Endothelial cell of umbilical vein (primary cell): ENCODE data around the gene RETSAT. TPM values are rescaled to one million over a fixed set of nuclear protein-coding genes. Genes with fewer than 3 reads are reported as not detected.

Experiments
- BruUV-seq: library from RNA; stranded (reverse); fragments of 400-500 nt; replicated peaks from 2 replicates; lab custom pipeline; 2021; lab: Mats Ljungman, UMichigan
- CTCF ChIA-PET: fragments of 300-600, 350-600 bp; sonication (Branson Sonifier 250); formaldehyde crosslinking; loops from one replicate; lab custom pipeline; 2021; ENCODE audit warnings: antibody characterized with exemption, inconsistent platforms; lab: Charles Lee
- POLR2A ChIA-PET: fragments of 300-600, 350-600 bp; sonication (Branson Sonifier 250); formaldehyde crosslinking; loops from one replicate; lab custom pipeline; 2021; ENCODE audit warnings: antibody characterized with exemption, inconsistent platforms; lab: Charles Lee
- DNase-seq: peaks from one replicate; pipeline ENCODE4 v3.0.0-alpha.2; 2011; ENCODE audit warnings: low read depth, low spot score
- FAIRE-seq: peaks from 2 replicates; lab custom pipeline; 2011; peaks lifted over from hg19 to GRCh38; lab: Jason Lieb, UNC
- H2AFZ ChIP-seq: 2 replicates; pipeline ENCODE4 v1.6.0; 2012; ENCODE audit warnings: low read depth, low read length, control low read depth, inconsistent platforms
- H3K27ac ChIP-seq: 2 replicates; pipeline ENCODE4 v1.5.1; 2011; ENCODE audit warnings: low read depth, mild to moderate bottlenecking, control low read depth, low read length, moderate library complexity; ENCODE audit not compliant: insufficient read depth
- H3K27me3 ChIP-seq, 2 experiments: 2 replicates each; pipeline versions ENCODE4 v1.6.0 to v1.6.1; 2011; ENCODE audit warnings: low read length in 2 of 2, mixed read lengths in 1 of 2; ENCODE audit not compliant: control insufficient read depth in 2 of 2, insufficient read depth in 2 of 2
- H3K36me3 ChIP-seq, 2 experiments: 2 replicates in 1 of 2; 3 replicates in 1 of 2; pipeline ENCODE4 v1.5.1; 2011; ENCODE audit warnings: low read length in 2 of 2, mild to moderate bottlenecking in 1 of 2, moderate library complexity in 1 of 2; ENCODE audit not compliant: control insufficient read depth in 2 of 2, insufficient read depth in 2 of 2; ENCODE audit errors: extremely low read depth in 1 of 2
- H3K4me1 ChIP-seq: 3 replicates; pipeline ENCODE4 v1.5.1; 2011; ENCODE audit warnings: mild to moderate bottlenecking, low read length; ENCODE audit not compliant: control insufficient read depth, insufficient read depth; ENCODE audit errors: extremely low read depth
- H3K4me2 ChIP-seq: 2 replicates; pipeline ENCODE4 v1.6.1; 2011; ENCODE audit warnings: low read length, control low read depth, mixed read lengths; ENCODE audit not compliant: insufficient read depth
- H3K4me3 ChIP-seq, 3 experiments: fragments of 200-600 bp in 1 of 3; sonication (generic), shearing (Covaris generic) in 1 of 3; replicated peaks in 1 of 3; 2 replicates each; pipeline ENCODE4 v1.5.1; 2011 to 2016; ENCODE audit warnings: control low read depth in 3 of 3, low read length in 3 of 3, mild to moderate bottlenecking in 2 of 3, inconsistent platforms in 1 of 3, low read depth in 1 of 3, moderate library complexity in 1 of 3; ENCODE audit not compliant: insufficient read depth in 1 of 3
- H3K79me2 ChIP-seq: 2 replicates; pipeline ENCODE4 v1.6.0; 2012; ENCODE audit warnings: low read length, inconsistent platforms; ENCODE audit not compliant: control insufficient read depth, insufficient read depth
- H3K9ac ChIP-seq: replicated peaks from 2 replicates; pipeline ENCODE3; 2011; ENCODE audit warnings: low read length, control low read depth; ENCODE audit not compliant: insufficient read depth; ENCODE audit errors: extremely low read depth
- H3K9me1 ChIP-seq: replicated peaks from 3 replicates; pipeline ENCODE4 v1.6.0; 2011; ENCODE audit warnings: mild to moderate bottlenecking, low read length; ENCODE audit not compliant: control insufficient read depth, insufficient read depth; ENCODE audit errors: extremely low read depth
- H3K9me3 ChIP-seq: replicated peaks from 2 replicates; pipeline ENCODE4 v1.5.1; 2012; ENCODE audit warnings: low read length, inconsistent platforms; ENCODE audit not compliant: control insufficient read depth, insufficient read depth
- H4K20me1 ChIP-seq: replicated peaks from 2 replicates; pipeline ENCODE3; 2011; ENCODE audit warnings: mild to moderate bottlenecking, low read length; ENCODE audit not compliant: control insufficient read depth, insufficient read depth; ENCODE audit errors: extremely low read depth
- CTCF ChIP-seq, 2 donors: IDR thresholded peaks; 1 replicate in 1 of 2; 2 replicates in 1 of 2; pipeline ENCODE4 v1.5.1; 2011; ENCODE audit warnings: low read length in 2 of 2, mild to moderate bottlenecking in 2 of 2, moderate library complexity in 2 of 2, control low read depth in 1 of 2, inconsistent platforms in 1 of 2, low read depth in 1 of 2; ENCODE audit not compliant: insufficient read depth in 1 of 2; ENCODE audit errors: extremely low read depth in 1 of 2
- EZH2 ChIP-seq: IDR thresholded peaks from 2 replicates; pipeline ENCODE4 v1.6.1; 2012; ENCODE audit warnings: borderline replicate concordance, low read depth, mild to moderate bottlenecking, moderate library complexity, low read length, inconsistent platforms; ENCODE audit not compliant: severe bottlenecking
- FOS ChIP-seq: IDR thresholded peaks from 2 replicates; pipeline ENCODE4 v1.6.1; 2011; ENCODE audit warnings: mild to moderate bottlenecking, low read length, moderate library complexity, borderline replicate concordance; ENCODE audit not compliant: insufficient read depth
- GATA2 ChIP-seq: IDR thresholded peaks from 2 replicates; pipeline ENCODE4 v1.7.0; 2011; ENCODE audit warnings: low read depth, mild to moderate bottlenecking, moderate library complexity, mixed read lengths, low read length; ENCODE audit not compliant: insufficient read length, insufficient read depth
- JUN ChIP-seq: IDR thresholded peaks from 2 replicates; pipeline ENCODE4 v1.6.1; 2011; ENCODE audit warnings: borderline replicate concordance, low read depth; ENCODE audit not compliant: insufficient read length, insufficient read depth
- MAX ChIP-seq: IDR thresholded peaks from 2 replicates; pipeline ENCODE4 v1.6.1; 2011; ENCODE audit not compliant: insufficient read depth, insufficient read length
- MYC ChIP-seq: IDR thresholded peaks from one replicate; pipeline ENCODE4 v1.6.1; 2011; ENCODE audit warnings: mild to moderate bottlenecking, low read depth, low read length
- POLR2A ChIP-seq: IDR thresholded peaks from 2 replicates; pipeline ENCODE4 v1.6.1; 2012; ENCODE audit warnings: low read depth, mild to moderate bottlenecking, control low read depth, low read length
- POLR2AphosphoS5 ChIP-seq: IDR thresholded peaks from 2 replicates; pipeline ENCODE4 v1.6.1; 2012; ENCODE audit warnings: low read depth, mild to moderate bottlenecking, control low read depth, low read length, moderate library complexity; ENCODE audit not compliant: insufficient read depth
- dilution Hi-C: fragments of 300-500 bp; cut with MboI; formaldehyde crosslinking; loops from one replicate; pipeline ENCODE4 v1.15.0; 2019; ENCODE audit warnings: low sequenced_read_pairs; ENCODE audit not compliant: extremely low pct_ligation_motif_present
- intact Hi-C: fragments of 100-400 bp; cut with micrococcal nuclease; formaldehyde crosslinking; loops from one replicate; pipeline ENCODE4 v1.10.0; 2022
- polyA plus RNA-seq, 4 experiments: library from polyadenylated mRNA; depleted of rRNA in 3 of 4; stranded (reverse) in 3 of 4; unstranded in 1 of 4; fragments of >200 nt; gene quantifications; 2 replicates each; pipeline versions ENCODE4 v1.2.1 to v1.2.3, GENCODE V29; 2011 to 2012; ENCODE audit warnings: missing spikeins in 1 of 4
- total RNA-seq: library from RNA; stranded (reverse); gene quantifications from 2 replicates; pipeline ENCODE4 v1.2.3, GENCODE V29; 2021

The RETSAT gene
- total and polyA plus RNA-seq, 2 donors (not counting 3 experiments of a cell fraction or from before 2014, with no cell fraction given), result 43.8 to 59.1 TPM

GRCh38 chr2:85371045-85371444 is 16.7 kb upstream of the RETSAT start:
- FAIRE-seq (no peak), DNase-seq (no peak)
- Histone ChIP-seq H2AFZ (no peak overlapping the region), H3K27ac (no peak overlapping the region), H3K9me3 (no peaks in the 10 kb centered on the region), H3K27me3 (no peaks in the 10 kb centered on the region), H3K4me1 (no peaks in the 10 kb centered on the region), H3K79me2 (no peaks in the 10 kb centered on the region), H3K9ac (no peak overlapping the region), H3K36me3 (no peaks in the 10 kb centered on the region), H3K4me2 (no peak overlapping the region), H4K20me1 (no peaks in the 10 kb centered on the region), H3K9me1 (no peaks in the 10 kb centered on the region), H3K4me3 (no peak overlapping the region)
- no peak for TF ChIP-seq MAX
- intact Hi-C loops, result no loop called here
- ChIA-PET CTCF (interaction anchor here (0.8 to 1.3 kb wide), 2 partner anchors 22 to 37 kb away, joined by 3 read pairs; no protein-coding TSS in a partner anchor), POLR2A (no interaction called here)
- dilution Hi-C loops, result no loop called here
- BruUV-seq, result no TSS peak

GRCh38 chr2:85369500-85369899 is 15.2 kb upstream of the RETSAT start:
- H3K27me3 ChIP-seq, result no peaks in the 10 kb centered on the region
- intact Hi-C loops (no loop called here), dilution Hi-C loops (no loop called here)
- FAIRE-seq, result no peak
- no peak for DNase-seq
- H3K79me2 ChIP-seq, result no peaks in the 10 kb centered on the region
- no peak overlapping the region for H3K9ac ChIP-seq
- no peaks in the 10 kb centered on the region for H4K20me1 ChIP-seq
- no peaks in the 10 kb centered on the region for H3K9me3 ChIP-seq
- H3K4me3 ChIP-seq, result no peak overlapping the region
- no peaks in the 10 kb centered on the region for H3K4me1 ChIP-seq
- H3K36me3 ChIP-seq, result no peaks in the 10 kb centered on the region
- no TSS peak for BruUV-seq
- TF ChIP-seq EZH2, result no peak
- no peak for TF ChIP-seq GATA2
- TF ChIP-seq JUN, result no peak
- no peak for TF ChIP-seq POLR2A
- no peak for TF ChIP-seq MYC
- TF ChIP-seq MAX, result no peak
- TF ChIP-seq FOS, result no peak
- TF ChIP-seq POLR2AphosphoS5, result no peak
- TF ChIP-seq CTCF (IDR thresholded peaks at IDR 0.05; ENCODE audit: extremely low read depth in 1 of 2, insufficient read depth in 1 of 2, low read depth in 1 of 2, low read length in 2 of 2), result no peak
- POLR2A ChIA-PET, result no interaction called here
- H3K4me2 ChIP-seq, result no peak overlapping the region
- H3K27ac ChIP-seq, result no peak overlapping the region
- CTCF ChIA-PET, result interaction anchor here (0.6 kb wide), 1 partner anchor 13 kb away, joined by 3 read pairs; no protein-coding TSS in a partner anchor
- H2AFZ ChIP-seq, result no peak overlapping the region
- no peaks in the 10 kb centered on the region for H3K9me1 ChIP-seq
